ENCODE results near the gene CMIP. TPM values are rescaled to one million over a fixed set of nuclear protein-coding genes. Genes with fewer than 3 reads are reported as not detected.

Gene CMIP
- total and polyA plus RNA-seq, 3 donors from 2014 or later, result 34.9 to 72.5 (median 42.0) TPM

- Histone ChIP-seq H3K36me3 (ENCODE audit: low read depth, missing control alignments) (no peaks in the 10 kb centered on the region), H3K27me3 (no peaks in the 10 kb centered on the region), H3K27ac (no peak overlapping the region), H3K4me3 (no peak overlapping the region), H3K9me3 (no peaks in the 10 kb centered on the region), H3K4me1 (peaks cover 4% of the 10 kb centered on the region)
- 83 to 92% methylated on average over 7 of the region's 7 CpGs for WGBS, 2 donors
- no peak for DNase-seq
- TF ChIP-seq POLR2A (IDR thresholded peaks at IDR 0.05), result no peak
- no peak for TF ChIP-seq CTCF (IDR thresholded peaks at IDR 0.05)
- intact Hi-C loops (cut with DNase I; ENCODE audit: low total_unique reads), result loop anchor here (10.0 kb wide), 1 partner anchor 98 kb away; no protein-coding TSS in a partner anchor
These were observed 268.1 kb downstream of the CMIP start for GRCh38 chr16:81712681-81713080.

- Histone ChIP-seq H3K4me3 (no peak overlapping the region), H3K4me1 (peaks cover 5% of the 10 kb centered on the region), H3K36me3 (ENCODE audit: low read depth, missing control alignments) (no peaks in the 10 kb centered on the region), H3K9me3 (no peaks in the 10 kb centered on the region), H3K27ac (no peak overlapping the region), H3K27me3 (no peaks in the 10 kb centered on the region)
- intact Hi-C loops (cut with DNase I; ENCODE audit: low total_unique reads), result loop anchor here (10.0 kb wide), 1 partner anchor 99 kb away; no protein-coding TSS in a partner anchor
- no peak for TF ChIP-seq CTCF (IDR thresholded peaks at IDR 0.05)
- no peak for TF ChIP-seq POLR2A (IDR thresholded peaks at IDR 0.05)
- no peak for DNase-seq
- 86 to 90% methylated on average over 16 of the region's 16 CpGs for WGBS, 2 donors
These were observed 268.7 kb downstream of the CMIP start for GRCh38 chr16:81713295-81713772.

GRCh38 chr16:81713796-81714195 lies 269.2 kb downstream of the CMIP start:
- Histone ChIP-seq H3K4me3 (no peak overlapping the region), H3K4me1 (peaks cover 10% of the 10 kb centered on the region), H3K36me3 (ENCODE audit: low read depth, missing control alignments) (no peaks in the 10 kb centered on the region), H3K9me3 (no peaks in the 10 kb centered on the region), H3K27ac (no peak overlapping the region), H3K27me3 (no peaks in the 10 kb centered on the region)
- TF ChIP-seq CTCF (IDR thresholded peaks at IDR 0.05), result no peak
- TF ChIP-seq POLR2A (IDR thresholded peaks at IDR 0.05), result no peak
- DNase-seq, result no peak
- intact Hi-C loops (cut with DNase I; ENCODE audit: low total_unique reads), result loop anchor here (10.0 kb wide), 1 partner anchor 99 kb away; no protein-coding TSS in a partner anchor
- WGBS, 2 donors, result 59 to 78% methylated on average over 9 to 11 of the region's 11 CpGs

- no peak overlapping the region for H3K27ac ChIP-seq
- no peak for DNase-seq
These were observed 270.0 kb downstream of the CMIP start for GRCh38 chr16:81714583-81714982.

More at GRCh38 chr16:81714583-81714982, 270.0 kb downstream of the CMIP start:
- Histone ChIP-seq H3K4me1 (peaks cover 13% of the 10 kb centered on the region), H3K4me3 (no peak overlapping the region), H3K27me3 (no peaks in the 10 kb centered on the region), H3K9me3 (no peaks in the 10 kb centered on the region), H3K36me3 (ENCODE audit: low read depth, missing control alignments) (no peaks in the 10 kb centered on the region)
- TF ChIP-seq POLR2A (IDR thresholded peaks at IDR 0.05) (no peak), CTCF (IDR thresholded peaks at IDR 0.05) (no peak)
- intact Hi-C loops (cut with DNase I; ENCODE audit: low total_unique reads), result loop anchor here (10.0 kb wide), 1 partner anchor 100 kb away; no protein-coding TSS in a partner anchor
- WGBS, 2 donors, result 71 to 80% methylated on average over 7 of the region's 7 CpGs
